ENCODE measurements around the gene LEF1.
"Not testable (repeated sequence)": the region's sequence is repeated elsewhere in the genome, so short reads cannot be mapped to it uniquely, and the experiment has no call there.

The LEF1 gene

DNA sequence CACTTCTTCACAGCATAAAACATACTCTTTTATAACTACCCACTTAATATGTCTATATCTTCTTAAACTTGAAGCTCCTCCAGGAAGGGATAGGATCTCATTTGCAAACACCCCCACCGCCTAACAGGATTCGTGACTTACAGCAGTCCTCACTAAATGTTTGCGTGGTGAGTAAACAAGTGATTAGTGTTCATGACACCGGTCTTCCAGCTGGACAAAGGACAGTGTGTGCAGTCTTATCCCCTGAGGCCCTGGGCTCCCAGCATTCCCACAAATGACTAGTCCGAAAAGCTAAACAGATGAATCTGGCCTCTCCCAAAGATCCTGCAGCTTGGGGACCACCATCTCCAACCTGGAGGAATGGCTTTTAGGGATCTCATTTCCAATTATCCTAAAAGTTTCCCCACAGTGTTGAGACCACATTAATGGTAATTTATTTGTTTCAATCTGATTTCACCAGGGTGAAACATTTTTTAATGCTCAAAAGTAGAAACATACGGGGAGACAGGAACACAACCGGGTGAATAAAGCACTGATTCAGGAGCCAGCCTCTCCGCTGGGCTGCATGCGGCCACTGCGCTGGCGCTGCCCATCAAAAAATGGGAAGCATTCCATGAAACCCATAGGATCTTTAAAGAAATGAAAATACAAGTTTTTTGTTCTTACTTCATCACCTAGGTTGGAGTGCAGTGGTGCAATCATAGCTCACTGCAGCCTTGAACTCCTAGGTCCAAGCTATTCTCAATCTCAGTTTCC, 109.9 kb downstream of the LEF1 start:
- DNase-seq, result no peak

DNA sequence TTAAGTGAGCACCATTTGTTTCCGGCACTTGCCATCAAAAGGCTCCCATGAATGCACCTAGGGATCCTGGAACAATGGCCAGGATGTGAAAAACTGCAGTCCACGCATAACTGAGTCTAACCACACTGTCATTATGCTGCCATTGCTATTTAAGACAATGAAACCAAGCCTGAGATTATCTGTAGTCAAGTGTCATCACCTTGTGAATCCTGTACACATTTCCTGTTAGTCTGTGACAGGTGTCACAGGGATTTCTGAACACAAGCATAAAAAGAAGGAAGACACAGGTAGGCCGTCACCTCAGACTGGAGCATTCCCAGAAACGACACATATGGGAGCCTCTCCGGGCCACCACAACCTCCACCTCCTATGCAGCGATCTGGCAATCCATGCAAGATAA, 112.3 kb downstream of the LEF1 start:
- no peak for DNase-seq

DNA sequence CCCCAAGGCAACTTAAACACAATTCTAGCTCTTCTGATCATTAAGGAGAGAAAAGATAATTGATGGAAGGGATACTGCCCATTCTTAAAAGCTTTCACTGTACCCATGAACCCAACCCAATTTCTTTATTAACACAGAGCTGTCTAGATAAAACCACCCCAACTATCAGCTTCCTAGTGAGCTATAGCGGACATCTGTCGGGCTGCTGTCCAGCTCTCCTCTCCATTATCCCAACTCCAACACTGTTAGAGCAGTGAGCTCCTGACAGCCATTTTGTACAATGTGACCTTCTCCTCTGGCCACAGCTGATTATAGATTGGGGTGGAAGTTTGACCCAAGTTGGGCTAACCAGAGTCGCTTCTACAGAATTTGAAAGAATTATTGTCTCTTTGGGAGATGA, 112.9 kb downstream of the LEF1 start:
- DNase-seq, result no peak

DNA sequence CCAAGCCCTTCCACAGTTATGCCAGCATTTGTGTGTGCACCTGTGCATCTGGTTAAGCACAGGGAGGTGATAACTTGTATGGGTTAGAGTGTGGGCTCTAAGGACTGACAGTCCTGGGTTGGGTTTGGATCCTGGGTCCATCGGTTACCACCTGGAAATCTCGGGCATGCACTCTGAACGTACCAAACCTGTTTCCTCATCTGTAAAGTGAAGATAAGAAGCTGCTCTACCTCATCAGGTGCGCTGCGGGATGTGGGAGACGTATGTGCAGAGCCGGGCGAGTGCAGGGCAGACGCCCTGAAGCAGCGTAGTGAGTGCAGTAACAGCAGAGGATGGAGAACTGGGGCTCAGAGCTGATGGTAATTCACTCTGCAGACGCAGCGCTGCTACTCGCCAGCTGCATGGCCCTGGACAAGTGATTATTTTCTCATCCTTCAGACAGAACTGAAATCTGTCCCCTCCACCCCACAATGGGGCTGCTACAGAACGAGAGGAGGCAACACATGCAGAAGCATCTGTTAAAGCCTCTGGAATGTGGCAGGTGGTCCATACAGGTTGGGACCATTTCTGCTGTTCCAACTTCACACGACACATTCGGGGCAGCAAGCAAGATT, 114.6 kb downstream of the LEF1 start:
- no peak for DNase-seq

DNA sequence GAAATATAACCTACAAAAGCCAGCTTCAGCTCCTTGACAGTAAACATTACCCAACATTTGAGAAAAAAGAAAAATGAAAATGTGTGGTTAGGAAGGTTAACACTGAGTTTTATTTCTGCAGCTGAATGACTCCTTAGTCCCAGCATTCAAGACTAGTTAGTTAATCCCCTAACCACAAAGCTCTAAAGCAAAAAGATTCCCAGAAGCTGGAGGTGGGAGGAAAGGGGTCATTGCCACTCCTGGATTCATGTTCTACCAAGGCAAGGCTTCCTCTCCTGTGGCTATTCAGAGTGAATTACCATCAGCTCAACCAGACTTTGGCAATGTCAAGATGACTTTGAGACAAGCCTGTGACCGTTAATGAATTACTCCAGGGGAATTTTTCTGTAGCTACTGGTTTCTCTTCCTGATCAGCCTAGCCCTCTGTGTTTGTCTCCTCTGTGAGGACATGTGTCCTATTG, 115.5 kb downstream of the LEF1 start:
- DNase-seq, result no peak

DNA sequence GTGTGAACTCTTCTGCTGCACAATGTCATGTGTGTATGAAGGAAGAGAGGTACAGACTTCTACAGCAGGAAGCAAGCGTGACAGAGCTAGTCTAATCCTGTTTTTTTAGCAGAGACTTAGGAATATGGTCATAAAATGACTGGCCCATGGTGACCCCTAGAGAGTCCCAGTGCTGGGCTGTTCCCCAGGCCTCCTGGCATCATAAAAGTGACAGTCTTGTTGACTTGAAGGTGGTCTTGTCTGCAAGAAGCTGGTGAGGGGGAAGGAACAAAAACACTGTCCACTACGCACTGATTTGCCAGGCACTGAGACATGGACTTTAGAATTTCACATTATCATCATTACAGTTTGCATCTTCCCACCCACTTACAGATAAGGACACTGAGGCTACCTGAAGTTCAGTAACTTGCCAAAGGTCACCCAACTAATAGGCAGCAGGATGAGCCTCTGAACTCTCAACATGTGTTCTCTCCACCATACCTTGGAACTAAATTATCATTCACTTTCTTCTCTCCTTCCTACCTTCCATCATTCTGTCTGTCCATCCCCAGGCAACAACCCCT, 116.1 kb downstream of the LEF1 start:
- no peak for DNase-seq

DNA sequence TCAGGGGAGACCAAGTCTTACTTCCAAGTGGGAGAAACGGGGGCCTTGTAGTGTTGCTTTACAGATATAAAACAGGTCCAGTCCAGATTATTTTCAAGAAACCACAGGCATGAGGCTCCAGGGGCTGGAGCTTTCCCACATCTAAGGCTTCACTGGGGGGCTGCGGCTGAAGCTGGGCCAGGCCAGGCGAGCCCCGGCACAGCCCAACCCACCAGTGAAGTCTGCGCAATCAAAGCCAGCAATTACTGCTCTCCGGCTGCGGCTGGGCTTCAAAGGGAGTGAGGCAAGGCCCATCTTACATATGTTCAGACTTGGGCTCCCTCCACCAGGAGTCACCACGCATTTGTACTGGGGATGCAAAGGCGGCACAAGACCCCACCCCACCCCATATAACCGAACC, 117.4 kb downstream of the LEF1 start:
- DNase-seq, result no peak

DNA sequence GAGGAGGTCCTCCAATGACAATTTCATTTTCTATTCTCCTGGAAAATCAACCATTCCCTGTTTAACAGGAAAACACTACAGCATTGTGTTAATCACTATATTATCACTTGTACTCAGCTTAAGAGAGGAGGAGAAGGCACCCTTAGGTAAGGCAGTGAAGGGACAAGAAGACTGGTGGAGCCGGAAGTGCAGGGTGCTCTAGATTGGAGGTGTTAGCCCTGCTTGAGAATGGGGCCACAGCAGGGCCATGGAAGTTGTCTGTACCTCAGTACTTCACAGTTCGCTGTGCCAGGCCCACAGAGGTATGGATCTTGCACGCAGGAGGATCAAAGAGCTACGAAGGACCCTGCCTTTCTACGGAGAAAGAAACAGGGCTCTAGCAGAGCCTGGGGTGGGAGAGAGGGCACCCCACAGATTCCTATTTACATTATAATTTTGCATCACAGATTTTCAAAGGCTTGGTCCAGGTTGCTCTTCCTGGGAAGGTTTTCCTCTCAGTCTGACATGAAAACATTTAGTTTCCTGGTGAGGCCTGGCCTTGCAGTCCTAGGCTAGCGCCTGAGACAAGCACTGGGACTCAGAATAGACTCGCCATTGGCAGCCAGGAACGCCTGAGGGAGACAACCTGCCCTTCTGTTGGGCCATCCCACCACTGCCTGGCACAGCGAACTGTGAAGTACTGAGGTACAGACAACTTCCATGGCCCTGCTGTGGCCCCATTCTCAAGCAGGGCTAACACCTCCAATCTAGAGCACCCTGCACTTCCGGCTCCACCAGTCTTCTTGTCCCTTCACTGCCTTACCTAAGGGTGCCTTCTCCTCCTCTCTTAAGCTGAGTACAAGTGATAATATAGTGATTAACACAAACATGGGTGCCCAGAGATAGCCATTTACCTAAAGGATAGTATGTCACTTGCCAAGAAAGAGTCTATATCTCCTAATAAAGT, 118.3 kb downstream of the LEF1 start:
- DNase-seq, result not testable (repeated sequence)

DNA sequence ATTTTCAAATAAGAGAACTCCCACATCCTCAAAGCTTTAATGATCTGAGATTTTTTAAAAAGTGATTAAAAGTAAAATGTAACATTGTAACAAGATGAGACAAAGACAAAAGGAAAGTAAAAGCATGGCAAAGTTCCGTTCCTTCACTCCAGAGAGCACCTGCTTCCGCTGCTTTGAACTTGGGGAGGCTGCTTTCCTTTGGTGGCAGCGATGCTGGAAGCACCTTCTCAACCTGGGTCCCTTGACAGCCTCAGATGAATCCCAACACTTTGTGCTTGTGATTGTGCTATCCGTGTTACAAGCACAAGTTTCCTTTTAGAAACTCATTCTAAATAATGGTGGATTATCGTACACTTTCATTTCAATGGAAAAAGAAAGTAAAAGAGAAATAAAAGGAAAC, 119.3 kb downstream of the LEF1 start:
- peak in 3 of 5 donors; percentile 28 to 52 (median 40) for DNase-seq

DNA sequence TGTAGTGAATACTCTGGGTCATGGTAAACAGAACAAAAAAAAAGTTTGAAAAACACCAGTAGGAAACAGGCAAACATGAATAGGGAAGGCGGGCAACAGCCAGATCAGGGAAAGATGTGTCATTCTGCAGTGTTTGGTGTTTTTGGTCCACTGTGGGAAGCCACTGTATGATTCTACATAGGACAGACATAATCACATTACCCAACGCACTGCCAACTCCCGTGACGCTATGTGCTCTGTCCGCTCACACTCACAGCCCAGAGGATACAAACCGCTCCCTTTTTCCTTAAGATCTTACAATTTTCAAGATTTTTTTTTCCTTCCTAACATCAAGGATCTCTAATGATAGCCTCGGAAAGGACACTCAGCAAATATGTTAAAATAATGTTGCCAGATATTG, 119.7 kb downstream of the LEF1 start:
- no peak for DNase-seq

DNA sequence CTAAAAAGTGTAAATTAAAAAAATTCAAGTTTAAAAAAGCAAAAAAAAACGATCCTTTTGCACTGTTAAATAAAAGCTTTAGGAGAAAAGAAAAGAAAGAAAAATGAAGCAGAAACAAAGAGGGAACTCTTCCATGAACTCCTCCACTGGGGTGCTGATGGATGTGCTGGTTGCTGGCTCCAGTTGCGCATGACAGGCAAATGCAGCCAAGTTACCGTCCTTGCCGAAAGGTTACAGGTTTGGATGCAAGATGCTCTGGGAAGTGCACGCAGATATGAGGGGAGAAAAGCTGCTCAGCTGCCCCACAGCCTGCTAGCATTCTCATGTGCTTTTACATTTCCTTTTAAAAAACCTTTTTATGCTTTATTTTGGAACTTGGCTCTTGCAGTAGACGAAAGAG, 120.6 kb downstream of the LEF1 start:
- DNase-seq, result no peak

DNA sequence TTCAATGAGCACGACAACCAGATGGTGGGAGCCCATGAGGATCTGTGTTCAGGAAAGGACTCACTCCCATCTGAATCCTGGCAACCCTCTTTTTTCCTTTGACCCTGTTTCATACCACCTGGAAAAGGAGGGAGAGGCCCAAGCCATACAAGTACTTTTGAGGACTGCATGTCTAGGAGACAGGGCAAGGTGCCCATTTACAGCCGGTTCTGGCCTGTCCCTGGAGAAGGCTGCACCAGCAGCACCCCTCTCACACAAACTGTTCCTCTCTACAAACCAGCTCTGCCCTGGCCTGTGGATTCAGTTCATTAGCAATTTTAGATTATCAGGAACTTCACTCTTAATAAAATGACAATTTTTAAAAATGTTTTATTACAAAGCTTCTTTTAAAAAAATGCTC, 121.5 kb downstream of the LEF1 start:
- DNase-seq, result no peak

DNA sequence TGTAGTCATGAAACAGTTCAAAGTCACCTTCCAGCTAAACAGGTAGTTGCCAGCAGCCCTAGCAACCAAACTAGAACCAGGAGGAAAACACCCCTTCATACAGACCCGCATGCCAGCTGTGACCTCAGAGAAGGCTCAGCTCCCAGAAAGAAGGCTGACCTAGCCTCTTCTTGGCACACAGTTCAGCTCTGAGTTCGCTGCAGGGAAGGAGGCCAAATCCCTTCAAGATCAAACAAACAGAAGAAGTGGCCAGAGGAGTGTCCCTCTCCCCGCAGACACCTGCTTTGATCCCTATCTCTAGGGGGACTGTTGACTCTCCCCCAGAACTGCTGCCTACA, 123.1 kb downstream of the LEF1 start:
- DNase-seq, result no peak

DNA sequence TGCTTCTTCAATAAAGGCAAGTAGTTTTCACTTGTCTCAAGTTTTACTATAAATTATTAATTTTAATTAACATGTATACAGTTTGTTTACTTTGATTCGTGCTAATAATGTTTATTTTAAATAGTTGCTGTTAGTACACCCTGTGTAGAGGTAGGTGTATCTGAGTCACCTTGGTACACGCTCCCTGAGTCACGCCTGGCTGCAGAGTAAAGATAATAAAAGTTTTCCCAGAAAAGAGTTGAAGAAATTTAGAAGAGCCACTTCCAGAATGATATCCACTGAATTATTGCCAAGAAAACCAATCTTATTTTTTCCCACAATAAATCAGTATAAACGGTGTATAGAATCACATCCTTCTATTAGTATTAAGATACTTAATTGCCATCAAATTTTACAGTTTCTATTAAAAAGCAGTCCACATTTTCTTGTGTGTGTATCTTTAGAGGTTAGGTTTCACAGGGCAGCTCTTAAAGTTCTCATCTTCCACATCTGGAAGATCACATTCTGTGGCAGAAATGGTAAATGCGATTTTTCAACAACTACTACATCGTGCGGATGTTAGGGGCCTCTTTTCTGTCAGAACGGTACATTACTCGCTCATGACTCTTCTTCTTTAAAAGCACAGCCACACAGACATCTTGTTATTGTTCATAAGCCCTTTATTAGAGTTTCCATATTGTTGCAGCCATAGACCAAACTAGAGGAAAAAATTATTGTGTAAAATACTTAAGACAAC, 123.6 kb downstream of the LEF1 start:
- DNase-seq, result no peak

DNA sequence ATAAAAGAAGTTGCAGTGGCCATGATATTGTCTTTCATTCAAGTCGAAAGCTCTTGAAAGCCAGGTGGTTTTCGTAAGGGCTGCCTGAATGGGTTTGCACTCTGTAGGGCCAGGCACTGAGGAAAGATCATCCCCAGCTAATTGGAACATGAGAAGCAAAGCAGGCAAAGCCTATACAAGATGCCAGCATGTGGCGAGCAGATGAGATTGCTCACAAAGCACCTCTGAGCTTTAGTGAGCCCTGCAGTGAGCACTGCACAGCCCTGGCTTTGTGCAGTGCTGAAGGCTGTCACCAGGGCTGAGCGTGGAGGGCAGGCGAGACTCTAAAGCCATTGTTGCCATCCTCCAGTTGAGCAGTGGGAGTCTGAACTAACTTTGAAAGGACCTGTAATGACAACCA, 125.2 kb downstream of the LEF1 start:
- no peak for DNase-seq

DNA sequence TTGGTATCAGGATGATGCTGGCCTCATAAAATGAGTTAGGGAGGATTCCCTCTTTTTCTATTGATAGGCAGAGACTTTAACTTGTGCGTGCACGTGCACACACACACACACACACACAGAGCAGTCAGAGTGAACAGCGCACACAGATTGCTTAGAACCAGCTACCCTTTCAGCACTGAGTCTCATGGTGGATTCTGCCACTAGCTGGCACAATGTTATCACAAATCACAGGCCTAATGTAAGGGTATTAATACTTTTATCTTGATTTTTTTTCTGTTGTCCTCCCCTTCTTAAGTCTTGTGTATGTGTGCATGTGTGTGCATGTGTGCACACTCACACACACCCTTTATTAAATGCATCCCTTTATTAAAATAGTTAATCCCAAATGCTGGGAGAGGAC, 125.8 kb downstream of the LEF1 start:
- DNase-seq, result no peak

DNA sequence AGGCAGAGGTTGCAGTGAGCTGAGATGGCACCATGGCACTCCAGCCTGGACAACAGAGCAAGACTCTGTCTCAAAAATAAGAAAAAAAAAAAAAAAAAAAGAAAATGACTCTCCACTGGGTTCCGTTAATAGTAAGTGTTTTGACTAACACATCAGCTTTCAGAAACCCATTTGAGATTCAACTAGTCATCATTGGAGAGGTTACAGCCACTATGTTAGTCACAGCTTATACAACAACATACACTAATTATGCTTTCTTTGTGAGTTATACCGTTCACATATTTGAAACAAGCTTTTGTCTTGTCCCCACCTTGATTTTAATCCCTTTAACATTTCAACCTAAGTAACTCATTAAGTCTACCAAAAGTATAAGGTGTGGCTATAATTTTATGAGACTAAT, 130.8 kb downstream of the LEF1 start:
- DNase-seq, result no peak

DNA sequence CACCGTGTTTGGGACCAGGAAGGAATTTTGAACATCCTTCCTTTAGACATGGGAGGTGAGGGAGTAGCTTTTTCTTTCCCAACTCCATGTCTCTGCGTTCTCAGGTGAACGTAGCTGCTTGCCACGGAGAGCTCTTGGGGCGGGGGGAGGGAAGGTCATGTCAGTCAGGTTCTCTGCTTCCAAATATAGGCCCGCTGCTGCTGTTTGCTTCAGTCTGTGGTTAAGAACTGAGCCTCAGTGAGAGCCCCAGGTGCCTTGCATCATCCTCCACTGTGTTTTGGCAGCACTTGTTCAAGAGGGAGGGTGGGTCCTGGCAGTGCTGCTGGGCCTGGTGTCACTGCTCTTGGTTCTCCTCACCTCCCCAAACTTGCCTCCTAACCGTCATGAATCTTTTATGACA, 132.5 kb downstream of the LEF1 start:
- peak in 3 of 5 donors; percentile 21 to 85 (median 44) for DNase-seq

DNA sequence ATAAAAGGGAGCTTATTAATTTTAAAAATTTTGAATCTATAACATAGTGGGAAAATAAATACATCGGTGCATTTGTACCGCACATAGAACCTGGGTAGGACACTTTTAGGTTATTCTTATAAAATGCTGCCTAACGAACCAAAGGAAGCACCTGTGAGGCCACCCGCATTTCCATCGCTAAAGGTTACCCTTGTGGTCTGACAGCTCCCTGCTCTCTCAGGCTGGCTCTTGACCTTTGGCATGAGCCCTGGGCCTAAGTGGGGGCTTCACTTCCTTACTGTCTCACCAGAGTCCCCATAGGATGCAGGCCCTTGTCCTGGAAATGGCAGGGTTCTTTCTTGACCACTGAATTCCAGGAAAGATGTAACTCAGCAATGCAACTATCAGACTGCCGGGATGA, 133.0 kb downstream of the LEF1 start:
- no peak for DNase-seq

DNA sequence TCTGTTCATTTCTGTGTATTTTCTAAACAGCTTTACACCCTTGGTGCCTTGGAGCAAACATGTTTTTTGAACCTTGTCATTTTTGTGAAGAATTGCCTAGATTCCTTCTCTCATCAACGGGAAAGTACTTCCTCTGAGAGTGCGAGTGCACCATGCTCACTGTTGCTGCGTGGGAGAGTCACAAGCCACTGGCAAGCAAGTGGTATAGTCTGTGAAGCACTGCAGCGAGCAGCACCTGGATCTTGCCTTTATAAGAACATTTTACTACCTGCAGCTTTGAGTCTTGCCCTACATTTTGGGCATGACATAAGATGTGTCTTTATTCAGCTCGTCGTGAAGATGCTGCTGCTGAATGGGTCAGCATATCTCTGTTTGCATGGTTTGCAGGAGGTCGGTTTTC, 134.2 kb downstream of the LEF1 start:
- no peak for DNase-seq

DNA sequence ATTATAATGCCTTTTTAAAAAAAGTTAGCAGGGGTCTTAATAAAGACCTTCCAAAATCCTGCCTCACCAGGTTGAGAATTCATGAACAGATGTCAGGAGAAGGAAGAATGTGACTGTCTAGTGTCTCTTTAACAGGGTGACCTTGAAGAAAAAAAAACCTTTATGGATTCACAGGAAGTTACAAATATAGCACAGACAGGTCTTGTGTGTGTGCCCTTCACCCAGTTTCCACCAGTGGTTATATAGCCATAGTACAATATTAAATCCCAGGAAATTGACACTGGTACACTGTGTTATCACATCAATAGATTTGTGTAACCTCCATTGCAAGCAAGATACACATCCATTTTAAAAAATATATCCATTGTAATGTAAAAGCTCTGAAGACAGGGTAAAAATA, 135.4 kb downstream of the LEF1 start:
- no peak for DNase-seq

DNA sequence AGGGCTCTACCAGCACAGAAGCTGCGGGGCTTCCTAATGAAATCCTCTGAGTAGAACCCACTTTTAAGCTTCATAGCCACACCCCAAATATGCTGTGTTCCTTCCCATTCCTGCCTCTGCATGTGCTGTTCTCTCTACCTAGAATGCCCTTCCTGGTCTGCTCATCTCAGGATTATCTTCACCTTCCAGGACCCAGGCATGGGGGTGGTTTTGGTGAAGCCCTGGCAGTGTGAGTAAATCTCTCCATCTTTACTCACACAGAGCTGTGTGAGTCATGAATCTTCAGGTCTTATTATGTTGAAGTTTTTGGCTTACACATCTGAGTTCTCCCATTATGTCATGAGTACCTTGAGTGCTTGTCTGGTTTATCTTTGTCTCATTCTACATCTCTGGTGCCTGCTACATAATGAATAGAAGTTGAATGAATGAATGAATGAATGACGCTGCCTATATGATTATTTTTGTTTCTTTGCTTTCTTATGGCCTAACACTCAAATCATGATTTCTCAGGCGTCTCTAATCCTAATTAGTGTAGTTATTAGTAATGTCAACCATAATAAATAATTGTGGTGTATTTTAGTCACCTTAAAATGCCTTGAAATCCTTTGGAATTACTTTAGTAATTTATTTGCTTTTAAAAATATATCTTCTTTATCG, 137.2 kb downstream of the LEF1 start:
- no peak for DNase-seq

Data from T-helper 1 cell (primary cell).